ENCODE results near the gene UBFD1.

GRCh38 chr16:23609929-23610328, 52.4 kb downstream of the UBFD1 start:
- TF ChIP-seq POLR2AphosphoS2 (IDR thresholded peaks at IDR 0.05; ENCODE audit: low read depth, low read length), result no peak
- TF ChIP-seq EP300 (IDR thresholded peaks at IDR 0.05; ENCODE audit: borderline replicate concordance in 1 of 2, control insufficient read depth in 1 of 2, low read depth in 2 of 2, low read length in 2 of 2), result no peak
- no peak for TF ChIP-seq CHD2 (IDR thresholded peaks at IDR 0.05; ENCODE audit: borderline replicate concordance, low read depth, low read length)
- no peak for TF ChIP-seq CTCF (IDR thresholded peaks at IDR 0.05 in 2 of 3, conservative IDR thresholded peaks at IDR 0.05 in 1 of 3; ENCODE audit: control insufficient read depth in 2 of 3, extremely low read depth in 1 of 3, insufficient read depth in 1 of 3, low read depth in 3 of 3, low read length in 3 of 3)
- no peak for TF ChIP-seq LARP7 (IDR thresholded peaks at IDR 0.05)
- TF ChIP-seq FOS (IDR thresholded peaks at IDR 0.05; ENCODE audit: borderline replicate concordance, extremely low read depth, insufficient read length), result no peak
- TF ChIP-seq NKRF (conservative IDR thresholded peaks at IDR 0.05), result no peak
- TF ChIP-seq ZNF217 (IDR thresholded peaks at IDR 0.05), result no peak
- no peak for TF ChIP-seq PBX3 (IDR thresholded peaks at IDR 0.05; ENCODE audit: insufficient replicate concordance, low read depth, low read length)
- no peak for TF ChIP-seq BMI1 (IDR thresholded peaks at IDR 0.05; ENCODE audit: borderline replicate concordance)
- TF ChIP-seq BCL3 (IDR thresholded peaks at IDR 0.05; ENCODE audit: borderline replicate concordance, insufficient read depth, low read depth, low read length, poor library complexity, severe bottlenecking), result no peak
- TF ChIP-seq SRF (IDR thresholded peaks at IDR 0.05; ENCODE audit: low read depth in 2 of 2, low read length in 2 of 2), result no peak
- no peak for TF ChIP-seq ZBTB33 (IDR thresholded peaks at IDR 0.05)
